HepG2 (cell line): Measurements from ENCODE around the gene ANKRD10. TPM values are rescaled to one million over a fixed set of nuclear protein-coding genes. Genes with fewer than 3 reads are reported as not detected.

Source experiments
- ATAC-seq: fragments of 200-7000 bp; cut with Tn5 transposase; 3 replicates; pipeline ENCODE4 v1.9.1; 2020; ENCODE audit warnings: mild to moderate bottlenecking, moderate library complexity
- BruUV-seq: library from RNA; stranded (reverse); fragments of 400-500 nt; replicated peaks from 2 replicates; lab custom pipeline; 2021; lab: Mats Ljungman, UMichigan
- CTCF ChIA-PET: fragments of 300-600 bp; formaldehyde crosslinking; extraction: SDS; loops from one replicate; lab custom pipeline; 2021; ENCODE audit warnings: low total read pairs, inconsistent platforms, low intra/inter-chr PET ratio; lab: Yijun Ruan, JAX
- POLR2A ChIA-PET: fragments of 350-600 bp; sonication (Branson Sonifier 250); formaldehyde crosslinking; loops from one replicate; lab custom pipeline; 2020; ENCODE audit warnings: antibody characterized with exemption, inconsistent platforms; lab: Yijun Ruan, JAX
- DNase-seq: peaks from one replicate; pipeline ENCODE4 v3.0.0-alpha.2; 2015; ENCODE audit warnings: low spot score
- FAIRE-seq: peaks from 3 replicates; lab custom pipeline; 2011; peaks lifted over from hg19 to GRCh38; lab: Jason Lieb, UNC
- H2AFZ ChIP-seq: one replicate; pipeline ENCODE4 v1.6.1; 2011; ENCODE audit warnings: low read length, inconsistent platforms
- H3K27ac ChIP-seq: fragments of 300-600 bp; 3 replicates; pipeline ENCODE4 v1.8.0; 2011; ENCODE audit warnings: mixed run types, mild to moderate bottlenecking, mixed read lengths, low read length, inconsistent platforms; ENCODE audit not compliant: insufficient read depth; ENCODE audit errors: extremely low read length
- H3K27me3 ChIP-seq, 2 experiments: fragments of 200-600 bp in 1 of 2; 2 replicates in 1 of 2; 3 replicates in 1 of 2; pipeline versions ENCODE4 v1.6.0 to v1.8.0; 2011; ENCODE audit warnings: low read length in 2 of 2, mild to moderate bottlenecking in 2 of 2, moderate library complexity in 2 of 2, inconsistent platforms in 1 of 2; ENCODE audit not compliant: insufficient read depth in 2 of 2, control insufficient read depth in 1 of 2
- H3K36me3 ChIP-seq, 2 experiments: fragments of 200-600 bp in 1 of 2; replicated peaks in 1 of 2; 2 replicates in 1 of 2; 3 replicates in 1 of 2; pipeline versions ENCODE4 v1.5.1 to v1.8.0; 2011; ENCODE audit warnings: low read length in 2 of 2, inconsistent platforms in 1 of 2; ENCODE audit not compliant: insufficient read depth in 2 of 2, control insufficient read depth in 1 of 2
- H3K4me1 ChIP-seq: 2 replicates; pipeline ENCODE4 v1.5.1; 2012; ENCODE audit warnings: low read length, inconsistent platforms; ENCODE audit not compliant: insufficient read depth
- H3K4me2 ChIP-seq: 2 replicates; pipeline ENCODE4 v1.6.0; 2011; ENCODE audit warnings: low read depth, low read length, inconsistent platforms
- H3K4me3 ChIP-seq, 3 experiments: fragments of 200-600 bp in 1 of 3; sonication (generic), shearing (Covaris generic) in 1 of 3; replicated peaks in 1 of 3; 2 replicates each; pipeline ENCODE4 v1.5.1; 2011 to 2016; ENCODE audit warnings: low read length in 3 of 3, inconsistent platforms in 2 of 3, low read depth in 2 of 3, mild to moderate bottlenecking in 2 of 3, control low read depth in 1 of 3, mixed read lengths in 1 of 3; ENCODE audit not compliant: insufficient read depth in 1 of 3
- H3K79me2 ChIP-seq: one replicate; pipeline ENCODE4 v1.6.1; 2011; ENCODE audit warnings: low read length, inconsistent platforms; ENCODE audit not compliant: insufficient read depth
- H3K9ac ChIP-seq: 2 replicates; pipeline ENCODE4 v1.6.0; 2011; ENCODE audit warnings: mild to moderate bottlenecking, low read depth, low read length, inconsistent platforms; ENCODE audit not compliant: insufficient read depth
- H3K9me3 ChIP-seq: 2 replicates; pipeline ENCODE4 v1.5.1; 2012; ENCODE audit warnings: mild to moderate bottlenecking, low read length
- H4K20me1 ChIP-seq: 2 replicates; pipeline ENCODE4 v1.6.0; 2011; ENCODE audit warnings: inconsistent platforms, mild to moderate bottlenecking, low read length, moderate library complexity; ENCODE audit not compliant: insufficient read depth
- CCAR2 ChIP-seq: fragments of 200-400 bp; formaldehyde crosslinking; optimal IDR thresholded peaks from 2 replicates; pipeline ENCODE3; 2018; ENCODE audit warnings: low read depth, mild to moderate bottlenecking, low read length, moderate library complexity
- HOXA9 ChIP-seq: sonication (generic); formaldehyde crosslinking; IDR thresholded peaks from 2 replicates; pipeline ENCODE4 v1.8.1; 2022; ENCODE audit warnings: missing genetic modification reagents, mild to moderate bottlenecking, moderate library complexity, borderline replicate concordance
- SP2 ChIP-seq: sonication (generic); formaldehyde crosslinking; IDR thresholded peaks from 2 replicates; pipeline ENCODE4 v1.5.1; 2020; ENCODE audit warnings: mild to moderate bottlenecking, missing genetic modification reagents
- ZFP36L2 ChIP-seq: sonication (generic); formaldehyde crosslinking; IDR thresholded peaks from 2 replicates; pipeline ENCODE4 v1.4.0; 2020; ENCODE audit warnings: missing genetic modification reagents
- ZNF644 ChIP-seq: IDR thresholded peaks from 2 replicates; pipeline ENCODE4 v1.6.1; 2016; ENCODE audit warnings: low read depth
- WGBS: methylation state at CpG from one replicate; pipeline ENCODE4 v1.1.6; 2017; ENCODE audit warnings: low lambda C conversion rate; 5-methylcytosine and 5-hydroxymethylcytosine counted together
- in situ Hi-C: cut with HindIII; loops from 2 replicates; pipeline ENCODE4 v1.10.0; 2017; ENCODE audit warnings: low pct_unique_long_range_greater_than_20kb; ENCODE audit not compliant: extremely low pct_ligation_motif_present
- intact Hi-C: fragments of 100-400 bp; cut with micrococcal nuclease; formaldehyde crosslinking; loops from one replicate; pipeline ENCODE4 v1.10.0; 2022; ENCODE audit not compliant: unreplicated experiment
- polyA plus RNA-seq, 8 experiments: library from polyadenylated mRNA; depleted of rRNA in 3 of 8; stranded (reverse) in 7 of 8; unstranded in 1 of 8; fragments of >200 nt; fragmentation: Illumina TruSeq in 4 of 8; extraction: Trizol in 4 of 8; gene quantifications; 2 replicates each; pipeline versions ENCODE4 v1.2.1 to v1.2.3, GENCODE V29; 2011 to 2016; ENCODE audit warnings: low read depth in 4 of 8, missing spikeins in 1 of 8, mixed read lengths in 1 of 8; ENCODE audit not compliant: insufficient read depth in 1 of 8
- total RNA-seq, 5 experiments: library from RNA; depleted of rRNA; stranded (reverse); fragments of >200 nt; fragmentation: Illumina TruSeq; extraction: Trizol; gene quantifications; 2 replicates each; pipeline ENCODE4 v1.2.3, GENCODE V29; 2016; ENCODE audit warnings: low read depth in 1 of 5
- TF ChIP-seq, protein P1 (sequence below): sonication (generic); formaldehyde crosslinking; IDR thresholded peaks from 2 replicates; pipeline ENCODE4 v1.5.1; 2020; ENCODE audit warnings: mild to moderate bottlenecking, missing genetic modification reagents, borderline replicate concordance

ANKRD10 gene
- total and polyA plus RNA-seq, 2 of the 13 experiments (the other 11 are each of a cell fraction or from before 2014, with no cell fraction given): 108 to 115 TPM

DNA sequence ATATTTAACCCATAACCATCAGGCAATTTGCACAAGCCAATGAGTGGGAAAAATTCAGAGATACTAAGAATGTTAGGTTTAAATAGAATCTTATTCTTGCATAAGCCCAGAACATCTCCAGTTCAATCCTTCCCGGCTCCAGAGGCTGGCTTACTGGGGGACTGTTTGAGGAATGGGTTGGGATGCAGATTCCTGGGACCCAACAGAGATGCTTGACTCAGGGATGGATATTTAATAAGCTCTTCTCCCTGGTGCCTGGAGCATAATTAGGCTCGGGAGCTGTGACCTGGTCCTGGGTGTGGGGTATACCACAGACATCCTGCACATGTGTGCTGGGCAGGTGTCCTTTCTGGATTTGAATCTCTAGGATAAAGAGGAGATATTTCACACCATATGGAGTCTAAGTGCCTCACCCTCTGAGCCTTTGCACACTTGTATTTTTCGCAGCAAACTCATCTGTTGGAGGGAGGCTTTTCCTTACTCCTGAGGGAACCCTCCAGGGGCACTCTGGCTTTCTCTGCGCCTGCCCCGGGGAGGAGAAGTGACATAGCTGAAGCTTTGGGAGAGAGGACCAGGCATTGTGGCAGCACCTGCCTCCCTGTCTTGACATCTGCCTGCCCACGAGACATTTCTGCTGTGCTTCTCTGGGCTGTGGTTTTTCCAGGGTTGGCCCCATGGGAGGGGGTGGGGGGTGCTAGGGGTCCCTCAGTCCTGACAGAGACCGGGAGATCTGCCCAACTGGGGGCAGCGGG is 36.1 kb upstream of the ANKRD10 start (continued):
- TF ChIP-seq, protein P1, sequence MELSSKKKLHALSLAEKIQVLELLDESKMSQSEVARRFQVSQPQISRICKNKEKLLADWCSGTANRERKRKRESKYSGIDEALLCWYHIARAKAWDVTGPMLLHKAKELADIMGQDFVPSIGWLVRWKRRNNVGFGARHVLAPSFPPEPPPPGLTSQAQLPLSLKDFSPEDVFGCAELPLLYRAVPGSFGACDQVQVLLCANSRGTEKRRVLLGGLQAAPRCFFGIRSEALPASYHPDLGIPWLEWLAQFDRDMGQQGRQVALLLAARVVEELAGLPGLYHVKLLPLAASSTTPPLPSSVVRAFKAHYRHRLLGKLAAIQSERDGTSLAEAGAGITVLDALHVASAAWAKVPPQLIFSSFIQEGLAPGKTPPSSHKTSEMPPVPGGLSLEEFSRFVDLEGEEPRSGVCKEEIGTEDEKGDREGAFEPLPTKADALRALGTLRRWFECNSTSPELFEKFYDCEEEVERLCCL: no peak
- TF ChIP-seq SP2 (CRISPR knock-in tag): no peak

DNA sequence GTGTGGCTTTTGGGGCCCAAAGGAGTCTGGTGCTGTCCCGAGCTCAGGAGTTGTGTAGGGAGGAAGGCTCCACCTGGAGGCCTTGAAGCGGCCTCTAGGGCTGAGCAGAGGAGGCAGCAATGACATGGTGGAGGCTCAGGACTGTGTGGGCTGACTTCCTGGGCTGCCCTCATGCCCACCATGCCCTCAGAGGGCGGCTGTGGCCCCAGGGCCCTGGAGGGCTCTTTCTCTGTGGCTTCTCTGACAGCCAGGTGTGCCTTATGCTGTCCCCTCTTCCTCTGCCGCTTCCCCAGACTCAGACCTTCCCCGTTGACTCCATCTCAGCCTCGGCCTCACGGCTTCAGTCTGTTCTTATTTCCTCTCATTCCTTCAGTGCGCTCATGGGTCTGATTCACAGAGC is 35.5 kb upstream of the ANKRD10 start:
- H3K9ac ChIP-seq: no peak overlapping the region
- no peak for DNase-seq
- WGBS: 33% methylated on average over 7 of the region's 8 CpGs
- H2AFZ ChIP-seq: no peak overlapping the region
- no TSS peak for BruUV-seq
- no peak for ATAC-seq
- FAIRE-seq: no peak
- no peak overlapping the region for H3K27ac ChIP-seq
- H4K20me1 ChIP-seq: no peaks in the 10 kb centered on the region
- H3K4me3 ChIP-seq: no peak overlapping the region
- no peak for TF ChIP-seq HOXA9 (CRISPR knock-in tag)
- no peak for TF ChIP-seq ZNF644
- no peak for TF ChIP-seq CCAR2
- no peak for TF ChIP-seq ZFP36L2
- H3K4me1 ChIP-seq: no peaks in the 10 kb centered on the region
- in situ Hi-C loops: loop anchor here (10.0 kb wide), 1 partner anchor 1444 kb away; no protein-coding TSS in a partner anchor
- H3K4me2 ChIP-seq: no peak overlapping the region
- no peaks in the 10 kb centered on the region for H3K36me3 ChIP-seq
- intact Hi-C loops: no loop called here
- no peaks in the 10 kb centered on the region for H3K9me3 ChIP-seq
- ChIA-PET POLR2A (no interaction called here), CTCF (no interaction called here)
- H3K27me3 ChIP-seq: peaks cover 6 to 21% of the 10 kb centered on the region in 2 experiments; a peak in 2 of 5 replicates
- no peaks in the 10 kb centered on the region for H3K79me2 ChIP-seq
